Hematopoietic multipotent progenitor cell treated with erythropoietin and hydrocortisone succinate and interleukin-3 and kit ligand, for 4 days (in vitro differentiated cells): ENCODE data around the gene PRIM2.
A peak's percentile ranks its signal among the peaks of the same experiment; 100 is the strongest.
"Not testable (repeated sequence)": the region's sequence is repeated elsewhere in the genome, so short reads cannot be mapped to it uniquely, and the experiment has no call there.

ENCODE experiments used
- DNase-seq: peaks from one replicate; pipeline ENCODE4 v3.0.0-alpha.2; 2015

The PRIM2 gene

DNA sequence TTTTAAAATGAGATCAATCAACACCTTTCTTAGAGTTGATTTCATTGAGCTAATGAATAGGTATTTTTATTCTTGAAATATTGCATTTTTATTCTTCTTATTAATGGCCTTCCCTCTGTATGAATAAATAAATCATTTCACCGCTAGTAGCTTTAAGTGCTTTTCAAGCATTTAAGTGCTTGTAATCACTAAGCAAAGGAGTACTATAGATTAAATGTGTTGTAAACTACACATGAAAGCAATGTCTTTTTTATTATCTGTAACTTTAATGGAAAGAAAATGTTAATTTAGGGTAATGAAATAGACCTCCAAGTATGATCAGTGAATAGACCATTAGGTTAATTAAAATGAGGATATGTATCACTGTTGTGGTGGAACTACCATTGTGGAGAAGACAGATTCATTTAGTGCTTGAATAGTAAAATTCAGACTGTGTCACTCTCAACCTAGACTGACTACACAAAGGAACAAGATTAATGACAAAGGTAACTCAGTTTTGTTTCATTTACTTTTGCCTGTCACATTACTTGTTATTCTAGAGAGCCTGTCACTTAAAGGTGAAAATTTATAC is 132.2 kb downstream of the PRIM2 start:
- DNase-seq: not testable (repeated sequence)

DNA sequence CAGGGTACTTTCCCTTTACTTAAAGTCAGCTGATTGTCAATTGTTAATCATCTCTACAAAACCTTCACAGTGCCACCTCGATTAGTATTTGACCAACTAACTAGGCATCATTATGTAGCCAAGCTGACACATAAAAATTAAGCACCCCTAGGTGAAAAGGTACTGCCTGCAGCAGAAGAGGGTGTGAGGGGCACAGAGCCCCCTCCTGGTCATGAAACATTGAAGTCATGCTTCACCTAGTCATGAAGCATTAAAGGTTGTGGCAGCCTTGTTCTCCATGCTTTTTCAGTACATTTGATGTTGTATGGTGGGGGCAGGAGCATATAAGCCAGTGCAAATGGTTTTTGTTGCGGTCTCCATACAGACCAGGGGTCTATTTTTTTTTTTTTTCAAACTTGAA is 142.4 kb downstream of the PRIM2 start:
- DNase-seq: not testable (repeated sequence)

DNA sequence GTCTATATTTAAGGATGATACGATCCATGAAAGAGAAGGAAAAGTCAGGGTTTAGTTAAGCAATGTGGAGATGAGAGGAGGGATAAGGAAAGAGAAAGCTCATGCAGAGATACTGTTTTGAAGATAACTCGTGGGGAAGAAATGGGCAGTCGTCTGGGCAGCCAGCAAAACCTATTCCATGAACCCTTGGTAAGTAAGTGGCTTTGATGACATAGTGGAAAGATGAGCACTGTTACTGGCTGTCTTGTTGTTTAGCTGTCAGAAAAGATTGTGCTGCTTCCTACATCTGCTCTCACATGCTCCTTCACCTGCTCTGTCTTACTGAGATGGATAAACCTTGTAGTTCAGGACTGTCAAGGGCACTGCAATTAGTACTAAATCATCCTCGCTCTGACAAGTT is 143.6 kb downstream of the PRIM2 start:
- DNase-seq: not testable (repeated sequence)

DNA sequence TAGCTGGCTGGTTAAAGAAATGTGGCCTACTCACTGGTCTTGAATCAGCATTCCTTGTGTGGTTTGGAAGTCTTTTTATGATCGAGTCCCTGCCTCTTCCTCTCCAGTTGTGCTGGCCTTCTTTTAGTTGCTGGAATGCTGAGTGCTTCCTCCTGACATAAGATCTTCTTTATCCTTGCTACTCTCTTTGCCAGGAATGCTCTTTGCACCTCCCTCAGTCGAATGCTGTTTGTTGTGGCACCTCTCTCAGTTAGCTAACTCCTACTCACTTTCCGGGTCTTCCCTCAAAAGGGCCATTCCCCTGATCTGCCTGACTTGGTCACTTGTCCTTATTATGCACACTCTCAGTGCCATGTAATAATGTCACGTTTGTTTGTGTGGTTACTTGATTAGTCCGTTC is 146.4 kb downstream of the PRIM2 start:
- not testable (repeated sequence) for DNase-seq

DNA sequence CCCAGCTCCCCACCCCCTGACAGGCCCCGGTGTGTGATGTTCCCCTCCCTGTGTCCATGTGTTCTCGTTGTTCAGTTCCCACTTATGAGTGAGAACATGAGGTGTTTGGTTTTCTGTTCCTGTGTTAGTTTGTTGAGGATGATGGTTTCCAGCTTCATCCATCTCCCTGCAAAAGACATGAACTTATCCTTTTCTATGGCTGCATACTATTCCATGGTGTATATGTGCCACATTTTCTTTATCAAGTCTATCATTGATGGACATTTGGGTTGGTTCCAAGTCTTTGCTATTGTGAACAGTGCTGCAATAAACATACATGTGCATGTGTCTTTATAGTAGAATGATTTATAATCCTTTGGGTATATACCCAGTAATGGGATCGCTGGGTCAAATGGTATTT is 148.5 kb downstream of the PRIM2 start:
- not testable (repeated sequence) for DNase-seq

DNA sequence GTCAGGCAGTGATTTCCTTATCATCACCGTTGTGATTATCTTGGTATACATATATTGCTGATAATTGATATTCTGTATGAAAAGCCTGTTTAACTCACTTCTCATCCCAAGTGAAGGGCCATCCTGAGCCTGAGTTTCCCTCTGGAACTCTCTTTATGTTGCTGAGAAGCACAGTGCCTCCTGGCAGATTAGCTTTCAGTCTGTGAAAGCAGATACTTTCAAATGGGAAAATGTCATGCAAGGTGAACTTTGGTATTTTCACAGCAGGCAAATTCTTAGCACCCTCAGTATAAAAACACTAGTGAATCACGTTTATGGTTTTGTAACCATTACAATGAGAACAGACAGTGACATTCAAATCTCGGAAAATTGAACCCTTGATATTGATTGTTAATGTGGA is 151.6 kb downstream of the PRIM2 start:
- DNase-seq: no peak

DNA sequence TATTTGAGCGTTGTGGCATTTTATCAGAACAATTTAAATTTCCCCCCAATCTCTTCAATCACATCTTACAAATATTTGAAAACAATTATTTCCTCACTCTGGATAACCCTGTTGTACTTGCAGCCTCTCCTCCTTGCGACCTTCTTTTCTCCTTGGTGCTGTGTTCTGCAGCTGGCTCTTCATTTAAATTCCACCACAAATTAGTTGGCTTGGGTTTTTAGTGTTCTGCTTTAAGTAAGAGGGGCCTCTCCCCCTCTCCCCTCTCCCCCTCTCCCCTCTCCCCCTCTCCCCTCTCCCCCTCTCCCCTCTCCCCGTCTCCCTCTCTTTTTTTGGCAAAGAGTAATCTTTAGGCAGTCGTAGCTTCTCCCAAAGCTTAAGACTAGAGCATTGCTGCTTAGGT is 152.7 kb downstream of the PRIM2 start:
- not testable (repeated sequence) for DNase-seq

DNA sequence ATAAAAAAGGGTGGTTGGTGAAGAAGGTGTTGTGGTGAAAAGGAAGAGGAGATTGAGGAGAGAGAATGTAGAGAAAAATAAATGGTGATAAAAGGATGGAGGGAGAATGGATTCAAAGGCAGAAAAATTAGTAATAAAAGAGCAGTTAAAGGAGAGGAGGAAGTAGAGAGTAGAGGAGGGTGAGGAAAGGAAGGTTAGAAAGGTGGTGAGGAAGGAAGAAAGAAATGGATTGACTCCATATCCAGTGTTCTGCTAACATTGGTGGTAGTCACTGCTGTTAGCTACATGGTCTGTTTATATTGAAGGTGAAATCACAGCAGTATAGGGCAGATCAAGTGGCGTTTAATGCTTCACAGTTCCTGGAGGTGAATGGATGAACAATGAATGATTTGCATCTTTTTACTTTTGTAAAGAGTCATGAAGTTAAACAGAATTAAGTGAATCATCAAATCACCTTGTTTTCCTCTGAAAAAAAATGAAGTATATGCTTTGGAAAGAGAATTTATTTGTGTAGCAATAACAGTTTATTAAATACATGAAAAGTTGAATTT is 154.0 kb downstream of the PRIM2 start:
- DNase-seq: not testable (repeated sequence)

DNA sequence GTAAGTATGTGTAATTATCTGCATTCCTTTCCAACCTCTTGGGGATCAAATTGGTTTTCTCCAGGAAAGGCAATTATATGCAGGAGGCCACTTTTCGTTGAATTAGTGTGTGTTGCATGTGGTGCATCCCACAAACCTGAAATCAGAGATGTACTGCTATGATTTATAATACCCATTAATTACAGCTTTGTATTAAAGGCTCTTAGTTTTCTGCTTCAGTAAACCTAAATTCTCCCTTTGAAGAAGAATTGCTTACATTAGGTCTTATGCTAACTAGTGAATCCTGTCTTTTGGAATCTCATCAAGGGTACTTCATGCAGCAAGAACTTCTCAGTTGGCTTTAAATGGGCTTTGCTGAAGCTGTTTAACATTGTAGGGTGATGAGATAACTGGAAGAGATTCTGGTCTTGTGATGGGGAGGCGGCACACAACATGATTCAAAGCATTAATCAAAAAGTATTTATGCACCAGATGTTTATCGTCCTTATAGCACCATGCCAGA is 155.5 kb downstream of the PRIM2 start:
- DNase-seq: peak; percentile 44

DNA sequence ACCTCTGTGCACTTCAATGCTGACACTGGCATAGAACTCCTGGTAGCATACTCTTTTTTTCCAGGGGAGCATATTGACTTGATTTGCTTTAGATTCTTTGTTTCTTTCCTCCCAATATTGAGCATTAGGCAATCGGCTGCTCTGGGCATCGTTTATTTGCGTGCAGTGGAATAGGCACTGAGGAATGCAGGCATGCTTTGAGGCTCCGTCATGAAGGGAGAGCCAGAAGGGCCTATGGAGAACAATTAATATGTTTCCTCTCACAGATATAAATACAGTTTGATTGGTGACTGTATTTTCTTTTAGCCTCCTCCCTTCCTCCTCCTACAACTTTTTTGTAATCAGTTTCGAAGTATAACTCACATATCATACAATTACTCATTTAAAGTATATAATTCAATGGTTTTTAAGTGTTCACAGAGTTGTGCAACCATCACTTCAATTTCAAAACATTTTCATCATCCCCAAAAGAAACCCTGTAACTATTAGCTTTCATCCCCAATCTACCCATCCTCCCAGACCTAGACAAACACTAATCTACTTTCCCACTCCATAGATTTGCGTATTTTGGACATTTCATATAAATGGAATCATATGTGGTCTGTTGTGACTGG is 157.5 kb downstream of the PRIM2 start:
- not testable (repeated sequence) for DNase-seq

DNA sequence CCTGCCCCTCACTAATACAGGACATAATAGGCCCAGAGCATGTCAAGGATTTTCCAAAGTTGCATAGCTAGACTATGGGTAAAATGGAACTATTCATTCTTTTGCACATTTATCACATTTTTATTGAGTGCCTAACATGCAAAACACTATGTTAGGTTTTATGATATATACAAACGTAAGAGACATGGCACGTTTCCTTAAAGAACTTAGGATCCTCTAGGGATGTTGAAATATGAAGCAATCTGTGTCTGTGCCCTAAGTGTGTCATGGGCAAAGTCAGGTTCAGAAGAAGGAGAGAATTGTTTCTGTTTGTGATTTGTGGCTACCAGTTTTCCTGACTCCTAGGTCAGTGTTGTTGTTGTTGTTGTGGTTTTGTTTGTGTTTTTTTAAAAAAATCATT is 158.2 kb downstream of the PRIM2 start:
- not testable (repeated sequence) for DNase-seq

DNA sequence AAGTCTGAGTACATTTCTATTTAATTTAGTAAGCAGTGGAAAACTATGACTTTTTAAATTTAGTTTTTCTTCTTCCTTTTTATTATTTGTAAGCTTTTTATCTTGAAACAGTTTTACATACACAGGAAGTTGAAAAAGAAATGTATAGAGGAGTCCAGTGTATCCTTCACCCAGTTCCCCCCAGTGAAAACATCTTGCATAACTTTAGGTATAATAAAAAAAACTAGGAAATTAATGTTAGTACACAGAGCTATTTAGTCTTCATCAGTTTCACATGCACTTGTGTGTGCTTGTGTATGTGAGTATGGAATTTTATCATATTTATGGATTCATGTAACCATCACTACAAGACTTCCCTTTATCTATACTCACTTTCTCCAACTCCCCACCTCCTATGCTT is 162.8 kb downstream of the PRIM2 start:
- not testable (repeated sequence) for DNase-seq

DNA sequence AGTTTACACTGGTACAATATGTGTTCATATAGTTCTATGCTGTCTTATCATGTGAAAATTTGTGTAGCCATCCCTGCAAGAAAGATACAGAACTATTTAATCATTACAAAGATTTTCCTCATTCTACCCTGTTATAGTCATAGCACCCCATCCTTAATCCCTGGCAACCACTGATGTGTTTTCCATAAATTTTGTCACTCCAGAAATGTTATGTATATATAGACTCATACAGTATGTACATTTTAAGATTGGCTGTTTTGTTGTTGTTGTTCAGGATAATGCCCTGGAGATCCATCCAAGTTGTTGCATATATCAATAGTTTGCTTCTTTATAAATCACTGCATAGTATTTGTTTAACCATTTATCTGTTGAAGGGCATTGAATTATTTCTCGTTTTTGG is 163.7 kb downstream of the PRIM2 start:
- DNase-seq: not testable (repeated sequence)

DNA sequence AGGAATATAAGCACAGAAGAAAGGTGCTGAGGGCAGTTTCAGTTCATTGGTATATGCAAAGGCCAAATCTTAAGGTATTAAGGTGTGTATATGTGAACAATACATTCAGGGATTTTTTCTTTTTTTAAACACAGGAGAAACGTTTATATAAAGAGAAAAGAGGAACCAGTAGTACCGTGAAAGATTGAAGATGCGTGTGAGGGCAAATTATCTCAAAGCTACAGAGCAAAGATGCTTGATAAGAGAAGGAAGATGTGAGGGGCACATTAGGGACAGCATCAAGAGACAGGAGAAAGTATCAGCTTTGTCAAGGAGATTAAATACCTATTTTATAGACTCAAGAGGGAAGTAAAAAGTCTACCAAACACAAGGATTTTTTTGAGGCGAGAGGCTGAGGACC is 165.0 kb downstream of the PRIM2 start:
- DNase-seq: peak; percentile 79

DNA sequence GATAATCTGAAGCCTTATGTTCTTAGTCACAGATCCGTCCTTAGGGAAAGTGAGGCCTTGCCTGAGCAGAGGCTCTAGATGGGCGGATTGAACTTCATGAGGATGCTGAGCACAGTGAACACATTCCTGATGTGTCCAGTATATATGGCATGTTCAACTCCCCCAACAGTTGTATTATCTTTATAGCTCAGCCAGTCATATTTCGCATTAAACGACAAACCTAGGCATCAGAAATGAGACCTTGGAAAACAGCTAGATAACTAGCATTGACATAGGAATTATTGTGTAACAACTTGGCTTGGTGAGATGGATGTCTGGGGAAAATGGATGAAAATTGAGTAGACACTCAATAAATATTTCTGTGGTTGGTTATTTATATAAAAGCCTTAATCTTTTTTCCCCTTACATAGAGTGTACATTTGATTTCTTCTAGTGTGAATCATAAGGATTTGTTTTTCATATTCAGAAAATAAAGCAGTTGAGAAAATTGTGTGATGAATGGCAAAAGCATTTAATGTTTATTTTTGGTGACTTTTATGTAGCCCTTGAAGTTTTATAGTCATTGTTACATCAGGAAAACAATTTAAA is 169.2 kb downstream of the PRIM2 start:
- DNase-seq: not testable (repeated sequence)

DNA sequence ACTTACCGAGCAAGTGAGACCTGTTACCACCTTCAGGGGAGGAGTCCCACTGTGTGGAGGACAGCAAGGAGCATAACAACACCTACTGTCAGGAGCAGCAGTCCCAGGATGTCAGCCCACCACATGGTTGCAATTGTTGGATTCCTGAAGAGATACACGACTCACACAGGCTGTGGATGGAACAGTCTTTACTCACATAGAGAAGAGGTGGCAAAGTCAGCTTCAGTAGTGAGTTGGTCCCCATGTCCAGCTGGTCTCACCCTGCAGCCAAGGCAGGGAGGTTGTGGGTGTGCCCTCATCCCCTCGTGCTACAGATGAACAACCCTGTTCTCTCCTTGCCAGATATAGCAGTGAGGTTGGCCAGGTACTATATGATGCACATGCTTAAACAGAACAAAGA is 171.1 kb downstream of the PRIM2 start:
- not testable (repeated sequence) for DNase-seq

DNA sequence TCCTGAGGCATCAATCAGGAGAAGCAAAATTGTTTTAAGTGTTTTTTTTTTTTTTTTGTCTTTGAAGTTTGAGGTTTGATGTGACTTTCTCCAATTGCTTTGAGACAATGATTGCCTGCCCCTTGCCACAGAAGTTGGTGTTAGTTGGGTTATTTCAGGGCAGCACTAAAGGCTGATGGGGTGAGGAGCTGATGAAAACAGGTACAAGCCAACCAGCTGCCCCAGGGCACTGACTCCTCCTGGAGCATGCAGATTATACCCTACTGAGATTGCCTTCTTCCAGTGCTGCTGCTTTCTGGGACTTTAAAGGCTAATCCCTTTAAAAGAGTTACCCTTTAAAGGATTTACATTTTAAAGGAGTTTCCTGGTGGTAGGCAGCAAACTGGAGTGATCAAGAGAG is 172.5 kb downstream of the PRIM2 start:
- DNase-seq: not testable (repeated sequence)

DNA sequence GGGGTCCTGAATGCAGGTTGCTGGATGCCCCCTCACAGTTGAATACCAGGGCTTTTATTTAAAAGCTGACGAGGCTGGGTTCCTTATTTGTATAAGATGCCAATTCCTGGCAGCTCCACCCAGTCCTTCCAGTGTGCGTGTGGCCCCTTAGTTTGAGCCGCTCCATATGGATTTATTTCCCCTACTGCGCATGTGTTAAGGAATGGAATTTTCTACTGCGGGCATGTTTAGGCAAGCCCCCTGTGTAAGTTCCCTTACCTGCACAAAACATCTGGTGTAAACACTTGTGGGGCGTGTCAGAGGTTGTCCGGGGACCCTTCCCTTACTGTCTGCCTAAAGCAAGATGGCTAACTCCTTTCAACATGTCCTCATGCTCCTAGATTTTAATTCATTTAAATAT is 174.4 kb downstream of the PRIM2 start:
- DNase-seq: not testable (repeated sequence)

DNA sequence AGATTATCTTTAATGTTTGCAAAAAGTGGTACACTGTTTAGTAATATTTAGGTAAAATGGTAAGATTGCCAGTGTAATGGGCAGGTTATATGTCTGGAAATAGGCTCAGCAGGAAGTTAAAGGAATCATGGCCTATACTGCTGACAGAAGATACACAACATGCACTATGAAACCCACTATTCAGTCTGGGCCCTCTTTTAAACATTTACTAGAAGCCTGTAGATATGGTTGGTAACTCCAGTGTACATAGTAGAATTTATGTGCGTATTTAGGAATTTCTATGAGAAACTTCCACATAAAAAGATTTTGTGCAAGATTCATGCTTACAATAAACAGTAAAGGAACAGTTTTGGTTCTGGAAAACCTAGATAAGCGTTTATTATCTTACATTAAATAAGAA is 178.8 kb downstream of the PRIM2 start:
- DNase-seq: not testable (repeated sequence)

DNA sequence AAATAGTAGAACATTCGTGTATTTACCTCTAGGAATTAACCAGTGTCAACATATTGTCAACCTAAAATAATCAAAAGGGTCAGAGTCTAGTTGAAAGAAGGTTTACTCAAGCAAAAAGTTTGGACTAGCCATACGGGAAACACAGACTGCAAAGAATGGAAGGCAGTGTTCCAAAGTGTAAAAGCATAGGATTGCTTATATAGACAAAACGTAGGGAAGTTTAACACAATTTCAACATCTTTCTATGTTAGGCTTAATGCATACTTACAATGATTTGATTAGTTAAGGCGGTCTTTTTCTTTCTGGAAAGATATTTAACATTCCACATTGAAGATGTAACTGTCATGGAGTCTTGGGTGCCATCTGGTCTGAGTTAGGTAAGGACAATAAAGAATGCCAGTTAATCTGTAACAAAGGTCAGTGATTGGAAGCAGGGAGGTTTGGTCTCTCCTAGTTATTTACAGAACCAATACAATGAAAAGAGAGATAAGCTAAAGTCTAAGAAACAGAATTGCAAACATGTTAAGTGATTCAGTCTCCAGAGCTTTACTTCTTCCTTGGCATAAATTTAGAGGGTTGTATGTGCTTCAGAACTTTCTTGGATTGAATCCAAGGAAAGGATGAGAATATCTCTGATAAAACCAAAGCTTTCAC is 183.1 kb downstream of the PRIM2 start:
- DNase-seq: not testable (repeated sequence)

DNA sequence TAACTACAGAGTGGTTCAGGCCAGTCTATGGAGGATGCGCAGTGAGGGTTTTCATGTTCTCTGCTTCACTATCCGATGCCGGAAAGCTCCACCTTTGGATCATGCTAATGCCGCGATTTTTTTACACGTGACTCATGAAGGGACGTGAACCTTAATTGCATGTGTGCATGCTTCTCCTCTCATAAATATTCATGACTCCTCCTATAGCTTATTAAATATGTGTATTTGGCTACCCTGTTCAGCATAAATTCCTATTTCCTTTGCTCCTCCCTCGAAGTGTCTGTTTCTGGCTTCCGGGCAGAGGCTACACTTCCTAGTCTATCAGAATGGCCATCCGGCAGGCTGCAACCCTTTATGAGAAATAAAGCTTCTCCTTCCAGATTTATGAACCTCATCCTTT is 185.0 kb downstream of the PRIM2 start:
- not testable (repeated sequence) for DNase-seq

DNA sequence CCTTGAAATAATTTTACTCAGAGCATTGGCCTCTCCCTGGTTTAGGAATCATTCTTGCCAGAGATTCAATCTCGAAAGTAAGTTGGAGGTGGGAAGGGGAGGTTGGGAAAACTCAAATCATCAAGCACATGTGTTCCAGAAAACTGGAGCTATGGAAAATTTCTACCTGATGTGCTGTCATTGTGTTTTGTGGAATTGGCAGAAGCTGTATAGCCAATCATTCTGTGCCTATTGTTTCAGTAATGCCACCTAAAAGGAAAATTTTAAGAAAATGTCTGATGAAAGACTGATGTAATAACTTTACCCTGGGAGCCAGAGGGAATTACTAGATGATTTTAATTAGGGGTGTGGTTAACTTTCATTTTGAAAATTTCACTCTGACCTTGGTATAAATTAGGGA is 187.8 kb downstream of the PRIM2 start:
- DNase-seq: not testable (repeated sequence)

DNA sequence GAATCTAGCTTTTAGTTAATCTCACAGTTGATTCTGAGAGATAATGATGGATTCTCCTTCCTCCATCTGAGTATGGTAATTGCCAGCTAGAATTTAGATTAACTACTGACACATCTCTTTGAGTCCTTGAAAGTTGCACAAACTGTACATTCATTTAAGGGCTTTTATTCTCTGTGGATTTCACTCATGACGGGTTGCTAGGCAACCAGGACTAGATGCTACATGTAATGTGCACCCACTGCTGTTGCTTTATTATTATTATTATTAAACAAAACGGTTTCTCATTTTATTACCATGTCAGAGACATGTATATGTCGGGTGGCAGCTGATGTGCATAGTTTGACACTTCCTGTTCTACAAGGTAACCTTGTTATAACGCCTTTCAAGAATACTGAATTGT is 193.0 kb downstream of the PRIM2 start:
- DNase-seq: not testable (repeated sequence)
